ENCODE results near the gene S100A13.

S100A13 gene

GRCh38 chr1:153661111-153661708 is 33.9 kb upstream of the S100A13 start:
- peaks cover 16% of the 10 kb centered on the region for H3K4me1 ChIP-seq (ENCODE audit: control insufficient read depth, insufficient read depth, low read length)
- no peaks in the 10 kb centered on the region for H3K9me3 ChIP-seq (replicated peaks; ENCODE audit: low read length)
- H3K9ac ChIP-seq (ENCODE audit: low read depth, low read length): no peak overlapping the region
- H3K4me3 ChIP-seq (ENCODE audit: low read length): no peak overlapping the region
- H3K36me3 ChIP-seq (ENCODE audit: insufficient read depth, low read length): peaks cover 52% of the 10 kb centered on the region
- H3K4me2 ChIP-seq (ENCODE audit: low read length): no peak overlapping the region
- no peaks in the 10 kb centered on the region for H3K27me3 ChIP-seq (ENCODE audit: control insufficient read depth, insufficient read depth, low read length)

GRCh38 chr1:153659656-153660055 is 32.4 kb upstream of the S100A13 start:
- peak overlapping the region; percentile 95 for H3K4me3 ChIP-seq (ENCODE audit: low read length)
- peaks cover 36% of the 10 kb centered on the region for H3K36me3 ChIP-seq (ENCODE audit: insufficient read depth, low read length)
- no peaks in the 10 kb centered on the region for H3K9me3 ChIP-seq (replicated peaks; ENCODE audit: low read length)
- H3K9ac ChIP-seq (ENCODE audit: low read depth, low read length): peak overlapping the region; percentile 88
- peaks cover 16% of the 10 kb centered on the region for H3K4me1 ChIP-seq (ENCODE audit: control insufficient read depth, insufficient read depth, low read length)
- H3K4me2 ChIP-seq (ENCODE audit: low read length): peak overlapping the region; percentile 91
- H3K27me3 ChIP-seq (ENCODE audit: control insufficient read depth, insufficient read depth, low read length): no peaks in the 10 kb centered on the region

DNA sequence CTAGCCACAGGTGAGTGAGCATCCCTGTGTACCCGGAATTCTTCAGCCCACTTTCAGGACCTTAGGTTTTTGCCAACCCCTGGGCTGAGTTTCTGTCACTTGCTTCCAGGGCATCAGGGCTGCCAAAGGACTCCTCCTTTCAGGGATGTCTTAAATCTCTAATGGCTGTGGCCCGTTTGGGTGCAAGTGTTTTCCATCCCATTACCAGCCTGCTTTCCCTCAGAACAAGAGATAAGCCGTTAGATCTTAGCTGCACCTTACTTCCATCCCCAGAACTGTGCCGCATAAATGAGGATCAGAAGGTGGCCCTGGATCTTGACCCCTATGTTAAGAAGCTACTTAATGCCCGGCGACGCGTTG is 31.9 kb upstream of the S100A13 start:
- H3K36me3 ChIP-seq (ENCODE audit: insufficient read depth, low read length): peaks cover 31% of the 10 kb centered on the region
- peak overlapping the region; percentile 91 for H3K4me2 ChIP-seq (ENCODE audit: low read length)
- H3K4me3 ChIP-seq (ENCODE audit: low read length): peak overlapping the region; percentile 95
- H3K9me3 ChIP-seq (replicated peaks; ENCODE audit: low read length): no peaks in the 10 kb centered on the region
- H3K27me3 ChIP-seq (ENCODE audit: control insufficient read depth, insufficient read depth, low read length): no peaks in the 10 kb centered on the region
- peaks cover 16% of the 10 kb centered on the region for H3K4me1 ChIP-seq (ENCODE audit: control insufficient read depth, insufficient read depth, low read length)
- H3K9ac ChIP-seq (ENCODE audit: low read depth, low read length): peak overlapping the region; percentile 88

- Histone ChIP-seq H3K27me3 (ENCODE audit: control insufficient read depth, insufficient read depth, low read length) (no peaks in the 10 kb centered on the region), H3K4me3 (ENCODE audit: low read length) (peak within 1 kb of the TSS; percentile 95), H3K36me3 (ENCODE audit: insufficient read depth, low read length) (peaks cover 26% of the 10 kb centered on the region), H3K9ac (ENCODE audit: low read depth, low read length) (peak within 1 kb of the TSS; percentile 88), H3K4me2 (ENCODE audit: low read length) (peak within 1 kb of the TSS; percentile 91), H3K9me3 (replicated peaks; ENCODE audit: low read length) (no peaks in the 10 kb centered on the region), H3K4me1 (ENCODE audit: control insufficient read depth, insufficient read depth, low read length) (peaks cover 12% of the 10 kb centered on the region)
These were observed 31.3 kb upstream of the S100A13 start, which contains the start of gene SNAPIN for GRCh38 chr1:153658400-153659174. Gene SNAPIN, plus strand, starts transcription at chr1:153658703. Its CDS starts 41 bp downstream, at chr1:153658744.

DNA sequence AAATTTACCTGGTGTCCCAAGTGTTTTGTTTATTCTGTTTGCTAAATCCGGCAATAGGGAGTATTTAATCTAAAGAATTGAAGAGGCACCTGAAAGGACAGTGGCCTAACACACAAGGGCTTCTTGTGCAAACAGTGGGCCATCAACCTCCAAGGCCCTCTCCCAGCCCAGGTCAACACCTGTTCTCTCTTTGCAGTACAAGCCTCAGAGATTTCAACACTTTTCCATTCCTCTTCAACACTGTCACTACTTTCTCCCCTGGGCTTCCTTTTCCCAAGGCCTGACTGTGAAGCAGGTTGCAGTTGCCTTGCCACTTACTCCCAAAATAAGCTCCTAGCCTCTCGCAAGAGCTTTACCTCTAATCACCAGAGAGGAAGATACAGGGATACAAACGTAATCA is 28.0 kb upstream of the S100A13 start:
- no peak overlapping the region for H3K4me2 ChIP-seq (ENCODE audit: low read length)
- H3K4me3 ChIP-seq (ENCODE audit: low read length): no peak overlapping the region
- H3K9ac ChIP-seq (ENCODE audit: low read depth, low read length): no peak overlapping the region
- no peaks in the 10 kb centered on the region for H3K36me3 ChIP-seq (ENCODE audit: insufficient read depth, low read length)
- no peaks in the 10 kb centered on the region for H3K27me3 ChIP-seq (ENCODE audit: control insufficient read depth, insufficient read depth, low read length)
- H3K9me3 ChIP-seq (replicated peaks; ENCODE audit: low read length): no peaks in the 10 kb centered on the region
- H3K4me1 ChIP-seq (ENCODE audit: control insufficient read depth, insufficient read depth, low read length): peaks cover 21% of the 10 kb centered on the region

DNA sequence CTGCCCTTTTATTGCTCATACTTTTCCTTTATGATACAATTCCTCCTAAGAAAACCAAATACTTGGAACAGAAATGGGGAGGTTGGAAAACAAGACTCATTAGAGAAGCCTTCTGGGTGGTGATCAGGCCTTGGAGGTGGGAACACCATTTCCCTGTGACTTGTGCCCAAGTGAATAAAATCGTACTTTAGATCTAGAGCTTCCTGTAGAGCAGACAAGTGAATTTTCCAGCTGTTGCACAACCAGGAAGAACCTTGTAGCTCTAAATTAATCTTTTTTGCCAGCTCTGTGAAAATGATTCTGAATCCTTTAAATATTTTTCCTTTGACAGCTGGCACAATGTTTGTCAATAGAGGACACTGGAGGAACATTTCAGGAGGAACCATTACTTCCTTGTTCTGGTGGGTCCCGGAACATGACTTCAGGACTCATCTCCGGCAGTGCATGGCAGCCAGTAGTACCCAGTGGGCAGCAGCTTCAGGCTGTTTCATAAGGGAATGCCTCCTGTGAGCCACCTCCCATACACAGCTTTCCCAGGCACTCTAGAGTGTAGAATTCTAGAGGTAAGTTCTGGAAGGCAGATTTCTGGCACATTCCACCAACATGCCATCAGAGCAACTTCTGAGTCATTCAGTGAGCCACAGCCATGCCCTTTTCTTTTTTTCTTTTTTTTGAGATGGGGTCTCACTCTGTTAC is 25.6 kb upstream of the S100A13 start:
- peaks cover 12% of the 10 kb centered on the region for H3K4me1 ChIP-seq (ENCODE audit: control insufficient read depth, insufficient read depth, low read length)
- no peak overlapping the region for H3K4me3 ChIP-seq (ENCODE audit: low read length)
- H3K9me3 ChIP-seq (replicated peaks; ENCODE audit: low read length): no peaks in the 10 kb centered on the region
- H3K9ac ChIP-seq (ENCODE audit: low read depth, low read length): no peak overlapping the region
- no peaks in the 10 kb centered on the region for H3K27me3 ChIP-seq (ENCODE audit: control insufficient read depth, insufficient read depth, low read length)
- peak overlapping the region; percentile 30 for H3K4me2 ChIP-seq (ENCODE audit: low read length)
- no peaks in the 10 kb centered on the region for H3K36me3 ChIP-seq (ENCODE audit: insufficient read depth, low read length)

DNA sequence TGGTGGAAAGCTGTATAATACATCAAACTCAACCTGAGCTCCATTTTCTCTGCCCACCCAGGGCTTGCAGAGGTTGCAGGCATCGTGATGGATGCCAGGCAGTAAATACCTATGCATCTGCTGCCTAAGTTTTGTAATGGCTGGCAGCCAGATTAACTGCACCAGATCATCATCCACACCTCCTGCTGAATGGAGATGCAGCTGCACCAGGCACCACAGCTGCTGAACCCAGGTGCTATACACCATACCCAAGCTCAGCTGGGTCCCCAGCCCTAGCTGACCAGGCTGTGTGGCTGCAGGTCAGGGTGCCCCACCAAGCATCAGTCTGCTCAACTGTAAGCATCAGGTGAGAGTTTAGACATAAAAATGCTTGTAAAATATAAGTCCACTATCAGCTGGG is 24.5 kb upstream of the S100A13 start:
- no peak overlapping the region for H3K9ac ChIP-seq (ENCODE audit: low read depth, low read length)
- peaks cover 2% of the 10 kb centered on the region for H3K36me3 ChIP-seq (ENCODE audit: insufficient read depth, low read length)
- peaks cover 12% of the 10 kb centered on the region for H3K4me1 ChIP-seq (ENCODE audit: control insufficient read depth, insufficient read depth, low read length)
- no peak overlapping the region for H3K4me2 ChIP-seq (ENCODE audit: low read length)
- no peaks in the 10 kb centered on the region for H3K27me3 ChIP-seq (ENCODE audit: control insufficient read depth, insufficient read depth, low read length)
- no peak overlapping the region for H3K4me3 ChIP-seq (ENCODE audit: low read length)
- no peaks in the 10 kb centered on the region for H3K9me3 ChIP-seq (replicated peaks; ENCODE audit: low read length)

GRCh38 chr1:153649863-153650235 is 22.5 kb upstream of the S100A13 start:
- Histone ChIP-seq H3K4me3 (ENCODE audit: low read length) (no peak overlapping the region), H3K36me3 (ENCODE audit: insufficient read depth, low read length) (peaks cover 21% of the 10 kb centered on the region), H3K9ac (ENCODE audit: low read depth, low read length) (no peak overlapping the region), H3K4me1 (ENCODE audit: control insufficient read depth, insufficient read depth, low read length) (peaks cover 12% of the 10 kb centered on the region), H3K4me2 (ENCODE audit: low read length) (no peak overlapping the region), H3K9me3 (replicated peaks; ENCODE audit: low read length) (no peaks in the 10 kb centered on the region), H3K27me3 (ENCODE audit: control insufficient read depth, insufficient read depth, low read length) (no peaks in the 10 kb centered on the region)

GRCh38 chr1:153649137-153649862 is 22.0 kb upstream of the S100A13 start:
- H3K36me3 ChIP-seq (ENCODE audit: insufficient read depth, low read length): peaks cover 27% of the 10 kb centered on the region
- H3K4me2 ChIP-seq (ENCODE audit: low read length): no peak overlapping the region
- H3K4me3 ChIP-seq (ENCODE audit: low read length): no peak overlapping the region
- H3K4me1 ChIP-seq (ENCODE audit: control insufficient read depth, insufficient read depth, low read length): peaks cover 12% of the 10 kb centered on the region
- no peaks in the 10 kb centered on the region for H3K27me3 ChIP-seq (ENCODE audit: control insufficient read depth, insufficient read depth, low read length)
- H3K9me3 ChIP-seq (replicated peaks; ENCODE audit: low read length): no peaks in the 10 kb centered on the region
- H3K9ac ChIP-seq (ENCODE audit: low read depth, low read length): no peak overlapping the region

DNA sequence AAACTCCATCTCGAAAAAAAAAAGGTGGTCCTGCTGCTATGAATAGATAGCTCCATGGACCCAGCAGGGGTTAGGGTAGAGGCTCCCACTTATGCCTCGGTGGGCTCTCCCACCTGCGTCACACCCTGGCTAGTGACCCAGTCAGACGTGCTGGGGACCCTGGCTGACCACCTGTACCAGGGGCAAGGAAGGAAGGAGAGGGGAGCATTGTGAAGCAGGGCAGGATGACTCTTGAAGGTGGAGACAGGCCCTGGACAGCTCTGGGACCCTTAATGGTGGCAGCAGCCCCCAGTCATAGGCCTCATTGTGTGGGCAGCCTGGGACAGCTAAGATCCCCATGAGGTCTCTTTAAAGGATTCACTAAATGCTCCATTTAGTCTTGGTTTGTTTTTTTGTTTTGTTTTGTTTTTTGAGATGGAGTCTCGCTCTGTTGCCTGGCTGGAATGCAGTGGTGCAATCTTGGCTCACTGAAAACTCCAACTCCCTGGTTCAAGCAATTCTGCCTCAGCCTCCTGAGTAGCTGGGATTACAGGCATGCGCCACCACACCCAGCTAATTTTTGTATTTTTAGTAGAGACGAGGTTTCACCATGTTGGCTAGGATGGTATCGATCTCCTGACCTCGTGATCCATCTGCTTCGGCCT is 20.8 kb upstream of the S100A13 start:
- no peak overlapping the region for H3K4me2 ChIP-seq (ENCODE audit: low read length)
- H3K9me3 ChIP-seq (replicated peaks; ENCODE audit: low read length): no peaks in the 10 kb centered on the region
- H3K9ac ChIP-seq (ENCODE audit: low read depth, low read length): no peak overlapping the region
- H3K4me3 ChIP-seq (ENCODE audit: low read length): no peak overlapping the region
- H3K36me3 ChIP-seq (ENCODE audit: insufficient read depth, low read length): peaks cover 38% of the 10 kb centered on the region
- peaks cover 8% of the 10 kb centered on the region for H3K4me1 ChIP-seq (ENCODE audit: control insufficient read depth, insufficient read depth, low read length)
- H3K27me3 ChIP-seq (ENCODE audit: control insufficient read depth, insufficient read depth, low read length): no peaks in the 10 kb centered on the region

- no peaks in the 10 kb centered on the region for H3K9me3 ChIP-seq (replicated peaks; ENCODE audit: low read length)
These were observed 20.0 kb upstream of the S100A13 start for GRCh38 chr1:153647346-153647714.

More at GRCh38 chr1:153647346-153647714, 20.0 kb upstream of the S100A13 start:
- H3K27me3 ChIP-seq (ENCODE audit: control insufficient read depth, insufficient read depth, low read length): no peaks in the 10 kb centered on the region
- no peaks in the 10 kb centered on the region for H3K4me1 ChIP-seq (ENCODE audit: control insufficient read depth, insufficient read depth, low read length)
- H3K36me3 ChIP-seq (ENCODE audit: insufficient read depth, low read length): peaks cover 46% of the 10 kb centered on the region
- H3K4me2 ChIP-seq (ENCODE audit: low read length): no peak overlapping the region
- H3K4me3 ChIP-seq (ENCODE audit: low read length): no peak overlapping the region
- H3K9ac ChIP-seq (ENCODE audit: low read depth, low read length): no peak overlapping the region
